C1 segment of cervical spinal cord (tissue), 14 donors: ENCODE measurements around the gene SORCS1.
"Not testable (repeated sequence)": the region's sequence is repeated elsewhere in the genome, so short reads cannot be mapped to it uniquely, and the experiment has no call there.

ENCODE experiments used
- DNase-seq, 14 donors: peaks; one replicate each; lab custom pipeline; 2025; lab: John Stamatoyannopoulos, UW

Gene SORCS1

DNA sequence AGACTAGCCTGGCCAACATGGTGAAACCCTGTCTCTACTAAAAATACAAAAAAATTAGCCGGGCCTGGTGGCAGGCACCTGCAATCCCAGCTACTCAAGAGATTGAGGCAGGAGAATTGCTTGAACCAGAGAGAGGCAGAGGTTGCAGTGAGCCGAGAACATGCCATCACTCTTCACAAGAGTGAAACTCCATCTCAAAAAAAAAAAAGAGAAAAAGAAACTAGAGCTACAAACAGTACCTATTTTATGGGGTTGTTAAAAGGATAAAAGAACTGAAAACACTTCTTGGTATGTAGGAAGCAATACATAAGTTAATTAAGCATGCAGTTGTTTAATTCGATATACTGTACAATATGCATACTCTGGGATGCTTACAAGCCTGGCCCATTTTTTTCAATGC lies 216.9 kb downstream of the SORCS1 start:
- no peak for DNase-seq

- no peak for DNase-seq
Measured at GRCh38 chr10:106942035-106942662, 222.4 kb downstream of the SORCS1 start.

DNA sequence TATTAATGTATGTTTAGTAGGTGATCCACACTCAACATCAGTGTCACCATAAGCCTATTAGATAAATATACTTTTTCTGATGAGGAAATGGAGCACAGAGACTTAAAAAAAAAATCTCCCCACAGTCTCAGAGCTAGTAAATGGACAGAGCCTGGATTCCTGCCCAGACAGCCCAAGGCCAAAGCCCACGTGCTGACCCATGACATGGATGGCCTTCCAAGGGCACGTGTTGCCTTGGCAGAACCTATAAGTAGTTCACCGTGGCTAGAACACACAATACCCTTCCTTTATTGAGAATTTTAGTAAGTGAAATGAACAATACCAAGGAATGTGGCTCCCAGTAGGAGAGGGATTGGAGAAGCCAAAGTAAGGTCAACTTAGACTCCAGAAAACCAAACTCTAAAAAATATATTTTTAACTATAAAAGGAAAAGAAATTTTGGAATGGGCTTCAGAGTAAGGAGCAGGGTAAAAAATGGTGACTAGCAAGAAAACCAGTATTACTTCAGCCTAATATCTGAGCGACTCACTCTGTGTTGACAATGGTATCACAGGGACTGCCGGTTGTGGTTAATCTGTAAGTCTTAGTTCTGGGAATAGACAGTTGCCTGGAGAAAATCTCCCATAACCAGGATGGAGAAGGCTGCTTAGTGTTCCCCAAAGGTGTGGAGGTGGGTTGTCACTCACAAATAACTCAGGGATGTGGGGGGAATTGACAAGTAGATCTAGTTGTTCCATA lies 223.0 kb downstream of the SORCS1 start:
- DNase-seq, result no peak

- no peak for DNase-seq
Measured at GRCh38 chr10:106938513-106938912, 226.0 kb downstream of the SORCS1 start.

- DNase-seq, result no peak
Measured at GRCh38 chr10:106935978-106936451, 228.5 kb downstream of the SORCS1 start.

DNA sequence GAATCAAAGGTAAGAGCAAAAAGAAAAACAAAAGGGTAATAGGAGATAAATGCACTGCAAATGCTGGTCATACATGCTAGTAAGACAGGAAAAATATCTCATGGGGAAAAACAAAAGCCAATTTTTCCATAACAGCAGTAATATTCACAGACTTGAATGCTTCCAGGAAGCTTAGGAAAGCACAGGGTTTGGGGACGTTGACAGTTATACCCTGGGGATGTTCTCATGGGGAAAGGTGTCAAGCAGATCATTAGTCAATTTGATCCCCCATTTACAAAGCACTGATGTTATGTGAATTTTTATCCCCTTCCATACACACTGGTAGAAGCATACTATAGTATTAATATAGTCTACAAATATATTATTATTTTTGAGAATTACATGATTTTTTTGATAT lies 232.7 kb downstream of the SORCS1 start:
- no peak for DNase-seq

GRCh38 chr10:106931159-106931852 lies 233.2 kb downstream of the SORCS1 start:
- DNase-seq, result peak in 1 of 14 donors; percentile 7

- no peak for DNase-seq
Measured at GRCh38 chr10:106930751-106931150, 233.8 kb downstream of the SORCS1 start.

DNA sequence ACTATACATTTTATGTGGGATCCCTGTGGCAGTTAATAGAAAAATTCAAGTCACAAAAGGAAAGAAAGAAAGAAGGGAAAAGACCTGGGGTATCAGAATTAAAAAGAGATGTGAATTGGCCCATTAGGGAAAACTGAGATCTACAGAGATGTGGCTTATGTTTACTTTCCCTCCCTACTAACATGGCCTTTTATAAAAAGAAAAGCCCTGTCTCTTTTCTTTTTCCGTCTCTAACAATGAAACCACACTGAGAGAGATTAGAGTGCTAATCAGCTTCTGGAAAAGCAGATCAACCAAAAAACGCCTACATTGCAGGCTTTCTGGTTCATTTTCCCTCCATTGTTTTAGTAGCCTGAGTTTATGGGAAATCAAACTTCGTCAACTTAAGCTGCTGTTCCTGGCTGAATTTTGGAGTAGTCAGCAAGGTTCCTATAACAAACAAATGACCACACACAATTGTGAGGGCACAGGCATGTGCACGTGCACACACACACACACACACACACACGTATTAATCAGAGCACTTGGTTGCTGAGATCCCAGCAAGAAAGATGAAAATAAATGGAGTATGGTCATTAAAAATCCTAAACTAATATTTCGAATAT lies 235.1 kb downstream of the SORCS1 start:
- DNase-seq, result no peak

DNA sequence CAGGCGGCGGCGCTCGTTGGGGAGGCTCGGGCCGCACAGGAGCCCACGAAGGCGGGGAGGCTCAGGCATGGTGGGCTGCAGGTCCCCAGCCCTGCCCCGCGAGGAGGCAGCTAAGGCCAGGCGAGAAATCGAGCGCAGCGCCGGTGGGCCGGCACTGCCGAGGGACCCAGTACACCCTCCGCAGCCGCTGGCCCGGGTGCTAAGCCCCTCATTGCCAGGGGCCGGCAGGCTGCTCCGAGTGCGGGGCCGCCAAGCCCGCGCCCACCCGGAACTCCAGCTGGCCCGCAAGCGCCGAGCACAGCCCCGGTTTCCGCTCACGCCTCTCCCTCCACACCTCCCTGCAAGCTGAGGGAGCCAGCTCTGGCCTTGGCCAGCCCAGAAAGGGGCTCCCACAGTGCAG lies 236.4 kb downstream of the SORCS1 start:
- DNase-seq, result not testable (repeated sequence)

DNA sequence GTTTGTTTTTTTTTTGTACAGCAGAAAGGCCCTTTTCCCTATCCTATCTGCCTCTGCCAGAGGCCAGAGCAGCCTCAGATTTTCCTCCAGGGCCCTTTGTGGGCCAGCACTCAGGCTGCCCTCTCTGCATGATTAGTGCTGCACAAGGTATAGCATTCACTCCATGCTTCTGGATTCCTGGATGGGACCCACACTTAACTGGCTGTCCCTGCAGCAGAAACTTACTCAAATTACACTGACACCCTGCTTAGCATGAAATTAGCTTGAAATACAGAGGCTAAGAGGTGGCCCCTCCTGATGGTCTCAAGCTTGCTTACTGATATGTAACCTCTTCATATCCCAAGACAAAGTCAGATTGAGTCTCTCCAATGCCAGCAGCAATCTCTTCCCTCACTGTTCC lies 239.3 kb downstream of the SORCS1 start:
- no peak for DNase-seq

- DNase-seq, result no peak
Measured at GRCh38 chr10:106920538-106920937, 244.0 kb downstream of the SORCS1 start.

DNA sequence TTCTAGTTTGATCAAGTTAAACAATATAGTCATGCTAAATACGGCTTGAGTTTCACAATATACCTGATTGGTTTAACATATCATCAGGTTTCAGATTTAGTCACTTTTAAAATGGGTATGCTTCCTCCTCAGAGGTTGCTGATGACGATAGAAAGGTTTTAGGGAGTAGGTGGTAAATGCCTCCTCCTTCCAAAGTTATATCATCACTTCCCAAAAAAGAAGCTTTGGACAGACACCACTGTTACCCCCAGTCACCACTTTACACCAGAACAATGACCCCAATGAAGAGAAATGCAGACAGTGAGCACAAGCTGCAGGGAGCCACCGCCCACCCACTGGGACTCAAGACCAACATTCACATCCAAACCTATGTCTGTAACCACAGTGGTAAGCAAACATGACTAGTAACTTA lies 244.6 kb downstream of the SORCS1 start:
- no peak for DNase-seq

DNA sequence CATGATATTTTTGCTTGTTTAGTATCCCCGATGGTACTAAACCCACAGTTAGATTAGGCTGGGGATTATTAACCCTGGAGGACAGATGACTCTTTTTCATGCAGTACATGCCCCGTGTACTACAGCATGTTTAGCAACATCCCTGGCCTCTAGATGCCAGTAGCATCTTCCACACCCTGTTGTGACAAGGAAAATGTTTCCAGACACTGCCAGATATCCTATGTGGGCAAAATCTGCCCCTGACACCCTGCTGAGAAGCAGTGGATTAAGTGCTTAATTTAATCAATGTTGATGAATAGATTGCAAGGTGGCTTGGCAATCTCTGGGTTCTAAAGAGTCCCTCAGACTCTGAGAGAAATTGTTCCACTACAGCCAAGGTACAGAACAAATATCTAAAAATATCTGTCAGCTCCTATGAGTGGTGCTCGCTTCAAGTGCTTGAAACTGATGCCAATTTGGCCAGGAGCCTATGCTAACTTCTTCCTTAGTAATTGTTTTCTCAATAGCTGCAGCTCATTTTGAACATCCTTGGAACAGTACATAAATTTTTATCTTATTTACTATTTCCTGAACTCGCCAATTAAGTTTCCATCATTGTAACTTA lies 247.0 kb downstream of the SORCS1 start:
- DNase-seq, result no peak

GRCh38 chr10:106914016-106914415 lies 250.5 kb downstream of the SORCS1 start:
- no peak for DNase-seq

DNA sequence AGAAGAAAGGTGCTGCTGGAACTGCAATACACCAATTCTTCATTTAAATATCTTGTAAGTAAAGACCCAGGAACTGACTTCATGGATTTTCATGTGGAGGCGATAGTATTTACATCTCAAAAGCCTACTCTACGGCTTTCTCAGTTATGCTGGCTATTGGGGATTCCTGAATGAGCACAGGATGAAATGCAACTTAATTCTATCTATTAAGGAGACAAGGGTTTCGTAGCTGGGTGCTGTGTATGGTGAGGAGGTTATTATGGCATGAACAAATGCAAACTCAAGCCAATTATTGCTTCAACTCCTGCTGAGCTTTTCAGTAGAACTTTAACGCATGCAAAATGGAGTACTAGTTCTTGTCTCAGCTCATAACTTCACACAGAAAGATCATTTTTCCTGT lies 251.2 kb downstream of the SORCS1 start:
- no peak for DNase-seq

DNA sequence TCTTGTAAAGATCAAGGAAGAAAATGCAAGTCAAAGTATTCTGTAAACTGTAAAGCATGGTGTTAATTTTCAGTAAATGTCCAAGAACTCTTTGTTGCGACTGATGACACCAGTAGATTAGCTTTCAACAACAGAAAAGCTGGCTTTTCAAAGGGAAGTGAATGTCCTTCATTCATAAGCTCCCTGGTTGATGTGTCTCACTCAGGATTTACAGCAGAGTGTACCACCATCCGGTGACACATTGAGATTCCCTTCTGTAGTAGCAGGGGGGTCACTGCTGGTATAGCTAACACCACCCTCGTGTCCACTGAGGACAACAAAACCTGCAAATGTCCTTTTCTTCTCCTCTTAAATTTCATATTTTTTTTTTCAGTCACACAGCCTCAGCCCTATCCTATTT lies 253.4 kb downstream of the SORCS1 start:
- no peak for DNase-seq

GRCh38 chr10:106910666-106911065 lies 253.8 kb downstream of the SORCS1 start:
- DNase-seq, result no peak

DNA sequence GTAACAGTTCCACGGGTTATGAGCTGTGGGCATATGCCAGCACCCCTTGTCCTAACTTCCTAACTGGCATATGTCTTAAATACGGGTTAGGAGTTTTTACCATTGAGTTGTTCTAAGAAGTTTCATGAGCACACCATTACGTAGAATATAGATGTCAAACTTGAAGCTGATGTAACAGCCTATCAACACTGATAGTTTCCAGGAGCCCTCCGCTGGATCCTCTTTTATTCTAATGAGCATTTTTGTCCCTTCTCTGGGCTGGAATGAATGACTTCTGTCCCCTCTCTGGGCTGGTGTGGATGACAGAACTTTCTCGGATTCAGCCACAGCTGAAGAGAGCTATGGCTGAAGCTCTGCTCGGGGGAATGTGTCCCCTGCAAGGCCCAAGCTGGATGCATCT lies 256.3 kb downstream of the SORCS1 start:
- no peak for DNase-seq

DNA sequence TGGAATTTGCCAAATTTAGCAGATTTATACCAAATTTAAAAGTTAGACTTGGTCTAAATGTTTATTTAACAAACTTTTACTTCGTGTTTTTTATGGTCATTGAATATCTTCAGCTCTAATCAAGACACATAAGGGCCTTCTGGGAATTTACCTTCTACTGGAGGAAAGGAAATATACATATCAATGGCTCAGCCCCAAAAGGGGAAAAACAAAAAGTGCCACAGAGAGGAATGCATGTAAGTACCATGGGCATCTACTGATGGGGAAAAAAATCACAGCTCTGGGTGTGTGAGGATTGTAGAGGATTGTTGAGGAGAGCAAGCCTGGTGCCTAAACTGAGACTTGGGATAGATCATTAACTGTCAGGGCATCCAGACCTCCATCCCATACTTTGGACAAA lies 260.3 kb downstream of the SORCS1 start:
- no peak for DNase-seq

DNA sequence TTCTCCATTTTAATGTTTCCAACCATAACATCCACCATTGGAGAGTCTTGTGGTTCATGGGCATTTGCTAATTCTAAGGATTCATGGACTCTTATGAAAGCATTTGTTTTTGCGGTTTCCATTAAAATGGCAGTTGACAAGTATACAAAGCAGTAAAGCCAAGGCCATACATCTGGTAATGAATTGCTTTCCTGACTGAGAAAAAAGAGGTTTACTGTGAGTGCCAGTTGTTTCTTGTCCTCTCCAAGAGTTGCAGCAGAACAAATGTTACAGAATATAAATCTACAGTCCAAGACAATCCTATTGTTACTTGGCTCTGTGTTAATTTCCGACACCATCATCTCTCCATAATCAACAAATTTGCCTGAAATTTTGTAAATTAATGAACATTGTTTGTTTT lies 261.3 kb downstream of the SORCS1 start:
- DNase-seq, result no peak
